KMS-11 (cell line): ENCODE measurements around the gene HOMER3.

ENCODE experiments used
- H2AFZ ChIP-seq: fragments of 200-600 bp; sonication (generic); 2 replicates; pipeline ENCODE4 v1.6.1; 2016; ENCODE audit warnings: antibody characterized with exemption, mixed run types, low read depth
- H3K27ac ChIP-seq: fragments of 200-600 bp; sonication (generic); 2 replicates; pipeline ENCODE4 v1.6.1; 2016; ENCODE audit warnings: mild to moderate bottlenecking, mixed run types
- H3K27me3 ChIP-seq: fragments of 200-600 bp; sonication (generic); 2 replicates; pipeline ENCODE4 v1.6.1; 2017; ENCODE audit warnings: mild to moderate bottlenecking, low read depth, mixed run types, moderate library complexity; ENCODE audit not compliant: insufficient read depth
- H3K36me3 ChIP-seq: fragments of 200-600 bp; sonication (generic); 2 replicates; pipeline ENCODE4 v1.6.1; 2017; ENCODE audit warnings: mild to moderate bottlenecking, mixed run types; ENCODE audit not compliant: insufficient read depth
- H3K4me1 ChIP-seq: fragments of 200-600 bp; sonication (generic); 2 replicates; pipeline ENCODE4 v1.6.1; 2016; ENCODE audit warnings: mild to moderate bottlenecking, low read depth, mixed run types; ENCODE audit not compliant: poor library complexity, severe bottlenecking
- H3K4me2 ChIP-seq: fragments of 200-600 bp; sonication (generic); 2 replicates; pipeline ENCODE4 v1.7.0; 2016; ENCODE audit warnings: mild to moderate bottlenecking, mixed run types
- H3K4me3 ChIP-seq: fragments of 200-600 bp; sonication (generic); IDR thresholded peaks from 2 replicates; pipeline ENCODE4 v1.6.1; 2017; ENCODE audit warnings: low read depth, low read length, mixed read lengths; ENCODE audit not compliant: insufficient read depth
- H3K79me2 ChIP-seq: fragments of 200-600 bp; sonication (generic); 2 replicates; pipeline ENCODE4 v1.6.1; 2016; ENCODE audit warnings: low read depth, mixed run types; ENCODE audit not compliant: insufficient read depth
- H3K9ac ChIP-seq: fragments of 200-600 bp; sonication (generic); 2 replicates; pipeline ENCODE4 v1.6.1; 2016; ENCODE audit warnings: mild to moderate bottlenecking, mixed run types
- H4K20me1 ChIP-seq: fragments of 200-600 bp; sonication (generic); 2 replicates; pipeline ENCODE4 v1.6.1; 2016; ENCODE audit warnings: mild to moderate bottlenecking, mixed run types; ENCODE audit not compliant: insufficient read depth
- TF ChIP-seq, protein P1 (sequence below): fragments of 200-600 bp; sonication (generic); conservative IDR thresholded peaks from 2 replicates; pipeline ENCODE4 v1.6.1; 2017; ENCODE audit warnings: low read depth, mild to moderate bottlenecking, antibody characterized with exemption, low read length, moderate library complexity, mixed read lengths

HOMER3 gene

DNA sequence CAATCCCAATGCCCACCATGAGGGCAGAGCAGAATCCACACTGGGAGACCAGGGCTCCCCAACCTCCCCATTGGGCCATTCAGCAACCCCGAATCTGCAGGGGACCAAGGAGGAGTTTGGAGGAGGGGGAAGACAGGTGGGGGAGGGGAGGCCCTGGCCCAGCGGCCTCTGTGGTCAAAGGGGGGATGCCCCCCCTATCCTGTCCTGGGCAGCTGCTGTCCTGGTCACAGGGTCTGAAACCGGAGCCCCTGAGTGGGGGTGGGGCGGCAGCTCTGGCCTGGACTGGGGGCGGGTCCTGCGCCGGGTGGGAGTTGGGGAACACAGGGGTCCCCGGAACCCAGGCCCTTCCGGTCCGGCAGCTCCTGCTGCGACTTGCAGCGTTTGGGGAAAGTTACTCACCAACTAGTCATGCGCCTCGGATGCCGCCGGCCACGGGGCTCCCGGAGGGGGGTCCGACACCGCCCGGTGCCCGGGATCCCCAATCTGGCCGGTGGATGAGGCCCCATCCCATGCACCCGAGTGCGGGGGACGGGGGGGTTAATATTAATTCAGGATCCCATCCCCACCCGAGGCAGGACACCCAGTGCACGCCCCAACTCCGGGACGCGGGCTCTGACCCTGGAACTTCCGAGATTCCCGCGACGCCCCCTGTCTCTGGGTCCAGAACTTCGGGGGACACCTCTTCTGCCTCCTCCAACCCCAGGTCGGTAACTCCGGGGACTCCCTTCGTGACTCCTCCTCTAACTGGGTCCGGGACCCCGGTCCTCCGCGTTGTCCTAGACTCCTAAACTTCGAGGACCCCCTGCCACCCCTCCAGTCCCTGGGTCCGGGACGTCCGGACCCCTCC is 872 bp downstream of the HOMER3 start:
- H3K36me3 ChIP-seq: no peaks in the 10 kb centered on the region
- no peaks in the 10 kb centered on the region for H4K20me1 ChIP-seq
- H3K4me2 ChIP-seq: peak overlapping the region; percentile 82
- peaks cover 7% of the 10 kb centered on the region for H3K4me1 ChIP-seq
- H3K27me3 ChIP-seq: no peaks in the 10 kb centered on the region
- H3K27ac ChIP-seq: no peak overlapping the region
- TF ChIP-seq, protein P1, sequence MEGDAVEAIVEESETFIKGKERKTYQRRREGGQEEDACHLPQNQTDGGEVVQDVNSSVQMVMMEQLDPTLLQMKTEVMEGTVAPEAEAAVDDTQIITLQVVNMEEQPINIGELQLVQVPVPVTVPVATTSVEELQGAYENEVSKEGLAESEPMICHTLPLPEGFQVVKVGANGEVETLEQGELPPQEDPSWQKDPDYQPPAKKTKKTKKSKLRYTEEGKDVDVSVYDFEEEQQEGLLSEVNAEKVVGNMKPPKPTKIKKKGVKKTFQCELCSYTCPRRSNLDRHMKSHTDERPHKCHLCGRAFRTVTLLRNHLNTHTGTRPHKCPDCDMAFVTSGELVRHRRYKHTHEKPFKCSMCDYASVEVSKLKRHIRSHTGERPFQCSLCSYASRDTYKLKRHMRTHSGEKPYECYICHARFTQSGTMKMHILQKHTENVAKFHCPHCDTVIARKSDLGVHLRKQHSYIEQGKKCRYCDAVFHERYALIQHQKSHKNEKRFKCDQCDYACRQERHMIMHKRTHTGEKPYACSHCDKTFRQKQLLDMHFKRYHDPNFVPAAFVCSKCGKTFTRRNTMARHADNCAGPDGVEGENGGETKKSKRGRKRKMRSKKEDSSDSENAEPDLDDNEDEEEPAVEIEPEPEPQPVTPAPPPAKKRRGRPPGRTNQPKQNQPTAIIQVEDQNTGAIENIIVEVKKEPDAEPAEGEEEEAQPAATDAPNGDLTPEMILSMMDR: no peak
- peak overlapping the region; percentile 75; the same call in 1 of the 2 replicates for H2AFZ ChIP-seq
- no peak overlapping the region for H3K4me3 ChIP-seq
- H3K79me2 ChIP-seq: no peaks in the 10 kb centered on the region
- H3K9ac ChIP-seq: no peak overlapping the region; the same call in 1 of the 2 replicates

DNA sequence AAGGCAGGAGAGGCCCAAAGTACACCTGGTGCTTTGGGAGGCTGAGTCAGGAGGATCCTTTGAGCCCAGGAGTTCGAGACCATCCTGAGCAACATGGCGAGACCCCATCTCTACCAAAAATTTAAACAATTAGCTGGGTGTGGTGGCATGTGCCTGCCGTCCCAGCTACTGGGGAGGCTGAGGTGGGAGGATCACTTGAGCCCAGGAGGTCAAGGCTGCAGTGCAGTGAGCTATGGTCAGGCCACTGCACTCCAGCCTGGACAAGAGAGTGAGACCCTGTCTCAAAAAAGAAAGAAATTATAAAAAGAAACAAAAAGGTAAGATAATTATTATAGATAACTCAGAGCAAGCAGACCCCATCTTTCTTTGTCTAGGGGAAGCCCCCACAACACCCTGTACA is 1.9 kb downstream of the HOMER3 start:
- Histone ChIP-seq H3K36me3 (no peaks in the 10 kb centered on the region), H3K4me1 (peaks cover 7% of the 10 kb centered on the region), H3K27ac (no peak overlapping the region), H3K9ac (no peak overlapping the region), H3K27me3 (no peaks in the 10 kb centered on the region), H3K79me2 (no peaks in the 10 kb centered on the region), H2AFZ (no peak overlapping the region), H3K4me3 (no peak overlapping the region), H3K4me2 (no peak overlapping the region), H4K20me1 (no peaks in the 10 kb centered on the region)
- TF ChIP-seq, protein P1: no peak

DNA sequence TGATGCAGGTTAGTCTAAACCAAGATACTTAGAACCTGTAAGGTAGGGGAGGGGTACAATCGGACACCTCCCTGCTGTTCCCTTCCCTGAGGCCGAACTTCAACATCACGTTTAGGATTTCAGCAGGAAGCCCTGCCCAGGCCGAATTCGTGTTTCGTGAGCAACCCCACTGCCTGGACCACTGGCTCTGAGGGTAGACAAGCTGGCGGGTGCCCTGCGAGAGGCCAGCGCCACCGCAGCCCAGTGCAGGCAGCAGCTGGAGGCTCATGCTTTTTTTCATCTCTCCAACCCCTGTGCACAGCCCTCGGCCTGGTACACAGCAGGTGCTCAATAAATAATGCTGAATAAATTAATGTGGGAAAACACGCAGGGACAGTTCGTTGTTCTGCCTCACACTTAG is 7.7 kb downstream of the HOMER3 start:
- H3K4me3 ChIP-seq: no peak overlapping the region
- H3K27me3 ChIP-seq: no peaks in the 10 kb centered on the region
- no peaks in the 10 kb centered on the region for H3K36me3 ChIP-seq
- TF ChIP-seq, protein P1: no peak
- no peak overlapping the region for H3K4me2 ChIP-seq
- no peak overlapping the region for H3K9ac ChIP-seq
- H4K20me1 ChIP-seq: no peaks in the 10 kb centered on the region
- H2AFZ ChIP-seq: no peak overlapping the region
- H3K79me2 ChIP-seq: no peaks in the 10 kb centered on the region
- H3K27ac ChIP-seq: no peak overlapping the region
- no peaks in the 10 kb centered on the region for H3K4me1 ChIP-seq

DNA sequence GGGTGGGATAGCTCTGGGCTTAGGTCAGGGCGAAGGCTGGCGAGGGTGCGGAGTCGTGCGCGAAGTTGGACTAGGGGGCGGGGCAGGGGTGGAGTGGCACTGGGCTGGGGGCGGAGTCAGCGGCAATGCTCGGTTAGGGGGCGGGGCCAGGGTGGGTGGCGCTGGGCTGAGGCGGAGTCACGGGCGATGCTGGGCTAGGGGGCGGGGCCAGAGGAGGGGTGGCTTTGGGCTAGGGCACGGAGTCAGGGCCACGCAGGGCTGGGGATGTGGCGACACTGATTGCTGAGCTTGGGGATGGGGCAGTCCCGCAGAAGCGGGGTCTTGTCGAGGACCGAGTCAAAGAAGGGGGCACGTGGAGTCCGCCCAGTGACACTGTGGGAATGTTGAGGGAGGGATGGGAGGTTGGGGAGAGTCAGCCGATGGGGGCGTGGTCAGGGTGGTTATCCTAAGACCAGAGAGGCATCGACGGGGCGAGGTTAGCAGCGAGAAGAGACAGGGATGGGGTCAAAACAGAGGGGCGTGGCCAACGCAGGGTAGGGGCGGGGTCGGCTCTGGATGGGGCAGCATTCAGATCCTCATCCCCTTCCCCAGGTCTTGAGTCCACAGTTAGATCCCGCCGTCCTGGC is 8.7 kb downstream of the HOMER3 start:
- no peaks in the 10 kb centered on the region for H3K36me3 ChIP-seq
- H3K4me2 ChIP-seq: no peak overlapping the region

More for the DNA sequence above, 8.7 kb downstream of the HOMER3 start:
- no peaks in the 10 kb centered on the region for H3K79me2 ChIP-seq
- TF ChIP-seq, protein P1: no peak
- no peak overlapping the region for H2AFZ ChIP-seq
- H3K4me1 ChIP-seq: no peaks in the 10 kb centered on the region
- no peak overlapping the region for H3K4me3 ChIP-seq
- H4K20me1 ChIP-seq: no peaks in the 10 kb centered on the region
- H3K27ac ChIP-seq: no peak overlapping the region
- no peak overlapping the region for H3K9ac ChIP-seq
- no peaks in the 10 kb centered on the region for H3K27me3 ChIP-seq
